ENCODE data around the gene EN2. TPM values are rescaled to one million over a fixed set of nuclear protein-coding genes. Genes with fewer than 3 reads are reported as not detected.

The EN2 gene
- total RNA-seq, 1 experiment from 2014 or later: 0.07 TPM

DNA sequence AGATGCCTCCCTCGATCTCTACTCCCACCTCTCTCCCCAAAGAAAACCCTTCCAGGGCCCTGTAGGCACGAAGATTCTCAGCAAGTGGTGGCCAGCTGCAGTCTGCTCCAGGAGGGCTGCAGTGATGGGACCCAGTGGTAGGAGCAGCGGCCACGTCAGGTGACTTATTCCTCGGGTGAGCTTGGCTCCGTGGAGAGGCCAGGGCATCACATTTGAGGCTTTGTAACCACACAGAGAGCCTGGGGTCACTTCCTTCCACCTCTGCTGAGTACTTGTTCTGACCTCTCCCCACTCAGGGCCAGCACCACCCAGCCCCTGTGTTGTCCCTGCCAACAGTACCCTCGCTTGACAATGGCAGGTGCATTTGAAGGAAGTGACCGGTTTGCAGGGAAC is 17.9 kb upstream of the EN2 start:
- Histone ChIP-seq H4K91ac (ENCODE audit: insufficient read length, low read depth, low read length) (no peak overlapping the region), H3K14ac (ENCODE audit: insufficient read depth, low read length) (no peak overlapping the region), H2BK120ac (ENCODE audit: low read depth, low read length, poor library complexity, severe bottlenecking) (no peak overlapping the region), H3K27ac (ENCODE audit: insufficient read length, low read depth, low read length) (no peak overlapping the region), H2AK5ac (ENCODE audit: insufficient read length, low read length) (no peak overlapping the region), H3K23me2 (ENCODE audit: insufficient read length, low read depth, low read length, poor library complexity, severe bottlenecking) (no peaks in the 10 kb centered on the region), H3K79me1 (ENCODE audit: insufficient read depth, low read depth, low read length, poor library complexity, severe bottlenecking) (no peaks in the 10 kb centered on the region), H3K23ac (ENCODE audit: insufficient read length, low read depth, low read length) (no peak overlapping the region), H2AFZ (ENCODE audit: low read length) (no peak overlapping the region), H3K4me1 (ENCODE audit: insufficient read depth, low read length) (no peaks in the 10 kb centered on the region), H3T11ph (ENCODE audit: low read length) (no peak overlapping the region), H3K9me3 (ENCODE audit: control insufficient read depth, low read depth, low read length) (no peaks in the 10 kb centered on the region), H3K56ac (ENCODE audit: insufficient read length, low read depth, low read length) (no peak overlapping the region), H2BK12ac (ENCODE audit: insufficient read length, low read depth, low read length) (no peak overlapping the region), H4K20me1 (ENCODE audit: control insufficient read depth, insufficient read depth, insufficient read length) (no peaks in the 10 kb centered on the region), H3K4ac (ENCODE audit: low read depth, low read length) (no peak overlapping the region), H4K5ac (ENCODE audit: insufficient read length, low read depth, low read length) (no peak overlapping the region), H2BK5ac (ENCODE audit: insufficient read length, low read length) (no peak overlapping the region), H2BK20ac (ENCODE audit: low read depth, low read length, poor library complexity, severe bottlenecking) (no peak overlapping the region), H3K9ac (ENCODE audit: extremely low read depth, insufficient read length, low read length) (no peak overlapping the region), H2BK15ac (ENCODE audit: low read depth, low read length) (no peak overlapping the region), H3K18ac (ENCODE audit: insufficient read length, low read depth, low read length) (no peak overlapping the region), H3K79me2 (ENCODE audit: insufficient read depth, low read length) (no peaks in the 10 kb centered on the region), H3K27me3 (ENCODE audit: insufficient read depth, low read length) (peaks cover 3% of the 10 kb centered on the region; the same call in 1 of the 2 replicates), H4K8ac (replicated peaks; ENCODE audit: insufficient read length, low read depth, low read length) (no peak overlapping the region), H3K4me2 (ENCODE audit: insufficient read depth, insufficient read length, low read length) (no peak overlapping the region)
- Mint-ChIP-seq H3K4me3 (no peak overlapping the region), H3K9me3 (peaks cover 3 to 8% of the 10 kb centered on the region in 2 experiments; a peak in 3 of 5 replicates), H3K27ac (no peak overlapping the region), H3K4me1 (peaks cover 3 to 4% of the 10 kb centered on the region in 2 experiments; a peak in 2 of 4 replicates), H3K27me3 (ENCODE audit: low read depth) (peaks cover 100% of the 10 kb centered on the region), H3K36me3 (ENCODE audit: insufficient read depth in 1 of 3, low read depth in 3 of 3) (peaks cover 0 to 2% (median 0%) of the 10 kb centered on the region in 3 experiments; a peak in 1 of 7 replicates)
- TF ChIP-seq, protein P1, sequence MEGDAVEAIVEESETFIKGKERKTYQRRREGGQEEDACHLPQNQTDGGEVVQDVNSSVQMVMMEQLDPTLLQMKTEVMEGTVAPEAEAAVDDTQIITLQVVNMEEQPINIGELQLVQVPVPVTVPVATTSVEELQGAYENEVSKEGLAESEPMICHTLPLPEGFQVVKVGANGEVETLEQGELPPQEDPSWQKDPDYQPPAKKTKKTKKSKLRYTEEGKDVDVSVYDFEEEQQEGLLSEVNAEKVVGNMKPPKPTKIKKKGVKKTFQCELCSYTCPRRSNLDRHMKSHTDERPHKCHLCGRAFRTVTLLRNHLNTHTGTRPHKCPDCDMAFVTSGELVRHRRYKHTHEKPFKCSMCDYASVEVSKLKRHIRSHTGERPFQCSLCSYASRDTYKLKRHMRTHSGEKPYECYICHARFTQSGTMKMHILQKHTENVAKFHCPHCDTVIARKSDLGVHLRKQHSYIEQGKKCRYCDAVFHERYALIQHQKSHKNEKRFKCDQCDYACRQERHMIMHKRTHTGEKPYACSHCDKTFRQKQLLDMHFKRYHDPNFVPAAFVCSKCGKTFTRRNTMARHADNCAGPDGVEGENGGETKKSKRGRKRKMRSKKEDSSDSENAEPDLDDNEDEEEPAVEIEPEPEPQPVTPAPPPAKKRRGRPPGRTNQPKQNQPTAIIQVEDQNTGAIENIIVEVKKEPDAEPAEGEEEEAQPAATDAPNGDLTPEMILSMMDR (conservative IDR thresholded peaks at IDR 0.05): no peak
- DNase-seq: no peak
- WGBS (ENCODE audit: extremely low coverage, insufficient read length, low lambda C conversion rate): no CpG with 5 or more reads among the region's 8 CpGs
